Measurements from ENCODE around the gene RGS21.
"Not testable (repeated sequence)": the region's sequence is repeated elsewhere in the genome, so short reads cannot be mapped to it uniquely, and the experiment has no call there.

Gene RGS21, protein sequence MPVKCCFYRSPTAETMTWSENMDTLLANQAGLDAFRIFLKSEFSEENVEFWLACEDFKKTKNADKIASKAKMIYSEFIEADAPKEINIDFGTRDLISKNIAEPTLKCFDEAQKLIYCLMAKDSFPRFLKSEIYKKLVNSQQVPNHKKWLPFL

DNA sequence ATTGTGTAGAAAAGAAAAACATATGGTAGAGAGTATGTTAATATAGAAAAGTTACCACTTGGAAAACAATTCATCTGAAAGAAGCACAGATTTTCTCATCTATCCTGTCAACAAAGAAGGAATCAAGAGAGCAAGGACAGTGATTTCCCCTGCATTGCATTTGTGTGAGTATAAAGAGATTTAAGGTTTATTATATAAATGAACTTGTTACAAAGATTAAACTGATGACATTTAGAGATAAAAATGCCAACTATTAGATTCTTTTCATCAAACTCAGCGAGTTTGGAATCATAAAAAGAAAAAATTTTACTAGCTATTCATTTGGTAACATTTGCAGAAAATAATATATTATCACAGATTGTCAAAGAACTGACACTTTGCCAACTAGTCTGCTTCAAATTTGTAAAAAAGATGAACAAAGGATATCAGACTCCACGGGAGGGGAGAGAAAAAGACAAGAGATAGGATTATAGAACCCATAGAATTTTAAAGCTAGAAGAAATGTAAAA is at the start of gene RGS21:
RGS21 (plus strand) TSS at position 51 of the 509 bp plus-strand sequence. CDS start 26,045 bp downstream, outside the sequence.
- no peak for DNase-seq

DNA sequence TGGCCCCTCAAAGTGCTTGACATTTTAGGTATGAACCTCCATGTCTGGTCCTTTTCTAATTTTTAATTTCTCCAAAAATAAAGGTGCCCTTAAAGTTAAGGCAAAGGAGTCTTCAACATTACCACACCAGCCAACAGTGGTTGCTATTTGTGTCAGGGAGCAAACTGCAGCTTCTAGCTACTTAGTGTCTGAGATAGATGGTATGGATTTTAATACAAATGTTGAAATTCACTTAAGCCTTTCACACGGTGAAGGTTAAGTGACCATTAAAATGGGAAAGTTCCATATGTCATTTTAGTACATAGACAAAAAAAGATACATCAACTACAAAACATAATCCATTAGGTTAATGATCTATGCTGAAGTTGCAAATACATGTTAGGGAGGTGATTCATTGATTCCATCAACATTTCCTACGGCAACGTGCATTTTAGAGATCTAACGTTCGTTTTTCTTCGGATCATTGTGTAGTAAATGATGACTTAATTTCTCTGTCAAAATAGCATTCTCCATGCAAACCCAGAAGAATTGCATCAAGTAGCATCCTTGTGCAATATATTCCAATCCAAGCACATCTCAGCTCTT is 48.2 kb upstream of the RGS21 start:
- no peak for DNase-seq

DNA sequence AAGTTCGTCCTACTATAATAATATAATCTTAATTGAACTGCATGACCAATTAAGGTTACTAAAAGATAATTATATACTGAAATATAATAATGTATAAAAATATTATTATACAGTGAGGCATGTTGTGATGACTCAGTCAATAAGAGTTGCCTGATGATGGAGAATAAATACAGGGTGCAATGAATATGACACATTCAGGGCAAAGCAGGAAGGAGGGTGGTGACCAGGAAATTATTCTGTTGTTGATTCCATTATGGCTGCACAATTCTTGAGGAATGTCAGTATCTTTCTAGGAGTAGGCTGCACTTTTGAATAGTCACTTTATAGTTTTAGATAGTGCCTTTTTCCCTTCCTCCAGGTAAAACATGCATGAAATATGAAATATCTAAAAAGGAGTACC is 46.4 kb upstream of the RGS21 start:
- no peak for DNase-seq

GRCh38 chr1:192272732-192273131 is 44.1 kb upstream of the RGS21 start:
- no peak for DNase-seq

DNA sequence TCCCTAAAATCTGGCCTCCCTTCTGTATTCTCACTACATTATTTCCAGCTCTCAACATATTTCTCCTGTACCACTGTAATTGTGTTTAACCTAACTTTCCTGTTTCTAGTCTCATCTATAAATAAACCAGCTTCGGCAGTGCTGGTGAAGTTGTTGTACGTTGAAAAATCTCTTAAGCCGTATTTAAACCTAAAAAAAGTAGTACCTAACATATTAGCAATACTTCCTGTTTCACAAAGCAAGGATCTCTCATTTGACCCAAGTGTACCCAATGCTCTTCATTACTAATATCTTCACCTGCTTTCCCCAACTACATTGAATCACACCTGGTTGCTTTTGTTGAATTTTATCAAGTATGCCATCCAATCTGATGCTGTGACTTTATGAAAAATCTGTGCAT is 42.2 kb upstream of the RGS21 start:
- no peak for DNase-seq

DNA sequence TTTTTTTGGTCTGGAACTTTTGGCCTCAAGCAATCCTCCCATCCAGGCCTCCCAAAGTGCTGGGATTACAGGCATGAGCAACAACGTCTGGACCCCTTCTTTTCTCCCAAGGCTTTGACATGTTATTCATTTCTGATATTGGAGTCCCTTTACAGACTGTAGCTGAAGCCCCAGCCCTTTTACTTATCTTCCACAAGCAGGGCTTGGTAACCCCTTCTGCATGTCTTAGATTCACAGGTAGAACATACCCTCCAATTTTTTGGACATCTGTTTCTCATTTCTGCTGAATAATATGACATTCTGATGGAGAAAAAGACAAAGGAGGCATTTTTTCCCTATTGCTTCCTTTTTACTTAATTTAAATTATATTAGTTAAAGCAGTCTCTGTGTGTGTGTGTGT is 39.2 kb upstream of the RGS21 start:
- no peak for DNase-seq

DNA sequence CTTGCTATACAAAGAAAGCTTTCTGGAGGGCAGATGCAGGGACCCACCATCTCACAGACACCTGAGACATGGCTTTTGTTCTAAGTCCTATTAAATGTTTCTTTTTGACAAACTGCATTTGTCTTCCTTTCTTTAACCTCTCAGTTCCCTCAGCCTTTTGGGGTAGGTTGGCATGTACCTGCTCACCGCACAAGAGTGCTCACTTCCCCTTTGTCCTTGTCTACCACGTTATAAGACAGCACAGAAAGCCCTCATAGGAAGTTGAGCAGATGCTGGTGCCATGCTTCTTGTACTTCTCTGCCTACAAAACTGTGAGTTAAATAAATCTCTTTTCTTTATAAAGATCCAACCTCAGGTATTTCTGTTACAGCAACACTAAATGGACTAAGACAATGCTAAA is 31.9 kb upstream of the RGS21 start:
- DNase-seq = no peak

- DNase-seq = no peak
These were observed 13.8 kb upstream of the RGS21 start for GRCh38 chr1:192303029-192303428.

GRCh38 chr1:192308314-192308713 is 8.5 kb upstream of the RGS21 start:
- not testable (repeated sequence) for DNase-seq

DNA sequence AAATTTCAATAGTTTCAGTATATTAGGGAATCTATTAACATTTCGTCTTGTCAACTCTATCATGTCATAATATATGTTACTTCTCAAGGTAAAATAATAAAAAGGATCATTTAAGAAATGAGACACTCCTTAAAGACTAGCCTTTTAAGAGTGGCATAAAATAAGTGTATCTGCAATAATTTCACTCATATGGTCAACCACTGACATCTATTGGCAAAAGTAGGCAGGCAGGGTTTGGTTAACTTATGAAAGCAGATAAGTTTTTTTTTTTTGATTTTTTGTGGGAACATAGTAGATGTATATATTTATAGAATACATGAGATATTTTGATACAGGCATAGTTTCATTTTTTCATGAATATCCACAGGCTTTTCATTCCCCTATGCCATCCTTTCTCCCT is 5.5 kb upstream of the RGS21 start:
- DNase-seq = no peak

DNA sequence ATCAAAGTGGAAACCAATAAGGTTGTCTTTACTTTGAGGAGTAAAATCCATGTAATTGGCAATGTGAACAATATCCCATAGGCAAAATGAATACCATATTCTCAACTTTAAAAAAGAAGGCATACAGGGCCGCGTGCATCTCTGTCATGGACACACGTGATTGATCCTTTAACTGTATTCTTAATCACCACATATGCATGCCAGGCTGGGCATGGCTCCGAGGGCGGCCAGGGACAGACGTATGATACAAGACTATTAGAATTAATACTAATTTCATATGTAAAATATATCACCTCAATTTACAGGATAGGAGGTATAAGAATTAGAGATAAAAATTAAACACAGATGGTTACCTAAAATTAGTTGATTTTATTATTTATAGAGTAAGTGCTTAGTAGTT is 11.2 kb downstream of the RGS21 start:
- DNase-seq = no peak

GRCh38 chr1:192342842-192343241 is 26.1 kb downstream of the RGS21 start:
- no peak for DNase-seq

DNA sequence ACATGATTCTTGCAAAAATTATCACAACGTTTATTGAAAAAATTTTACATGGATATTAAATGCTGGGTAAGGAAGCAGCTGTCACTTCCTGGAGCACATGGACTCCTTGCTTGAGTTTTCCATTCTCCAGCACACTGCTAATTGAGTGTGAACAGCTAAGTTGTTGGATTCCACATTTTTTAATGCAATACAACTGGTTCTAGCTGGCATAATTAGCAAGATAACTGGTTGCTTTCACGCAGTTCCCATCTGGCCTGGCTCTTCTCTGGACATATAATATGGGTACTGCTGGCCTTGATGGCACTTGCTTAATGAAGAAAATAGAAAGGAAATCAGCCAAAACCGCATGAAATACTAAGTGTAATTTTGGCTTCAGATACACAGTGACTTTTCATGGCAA is 26.6 kb downstream of the RGS21 start:
- DNase-seq = no peak

DNA sequence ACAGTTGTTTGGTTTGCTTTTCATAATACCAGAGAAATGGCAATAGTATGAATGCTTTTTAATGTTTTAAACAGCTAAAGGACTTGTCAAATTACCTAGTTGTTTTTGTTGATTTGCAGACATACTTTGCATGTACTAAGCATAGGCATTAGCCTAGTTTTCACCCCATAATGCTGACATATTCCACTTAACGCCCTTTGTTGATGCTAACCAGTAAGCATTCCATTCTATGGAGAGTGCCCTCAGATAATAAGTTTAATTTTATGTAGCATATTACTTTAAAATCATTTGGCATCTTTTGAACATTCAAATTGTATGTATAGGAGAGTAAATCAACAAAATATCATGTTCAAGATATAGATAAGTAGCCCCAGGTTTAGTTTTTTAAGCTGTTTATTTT is 32.5 kb downstream of the RGS21 start:
- DNase-seq = no peak

GRCh38 chr1:192350356-192350755 is 33.6 kb downstream of the RGS21 start:
- DNase-seq = no peak

GRCh38 chr1:192351550-192351949 is 34.8 kb downstream of the RGS21 start:
- DNase-seq = no peak

- no peak for DNase-seq
These were observed 41.1 kb downstream of the RGS21 start for GRCh38 chr1:192357924-192358323.

DNA sequence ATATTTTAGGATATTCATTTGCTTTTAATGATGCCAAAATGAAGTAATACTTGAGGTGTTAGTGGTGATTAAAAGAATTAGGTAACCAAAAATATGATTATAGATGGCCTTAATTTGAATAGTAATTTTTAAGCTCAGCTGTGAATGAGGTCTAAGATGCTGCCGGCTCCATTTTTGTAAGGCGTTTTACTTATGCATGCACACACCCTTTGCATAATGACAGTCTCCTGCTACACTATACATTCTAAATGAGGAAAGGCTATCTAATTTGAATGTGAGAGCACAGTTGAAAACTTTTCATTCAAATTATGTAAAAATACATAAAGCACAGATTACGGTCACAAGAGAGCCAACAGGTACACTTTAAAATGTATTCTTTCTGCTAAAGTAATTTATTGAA is 41.6 kb downstream of the RGS21 start:
- DNase-seq = no peak

- DNase-seq = no peak
These were observed 42.0 kb downstream of the RGS21 start for GRCh38 chr1:192358822-192359221.

DNA sequence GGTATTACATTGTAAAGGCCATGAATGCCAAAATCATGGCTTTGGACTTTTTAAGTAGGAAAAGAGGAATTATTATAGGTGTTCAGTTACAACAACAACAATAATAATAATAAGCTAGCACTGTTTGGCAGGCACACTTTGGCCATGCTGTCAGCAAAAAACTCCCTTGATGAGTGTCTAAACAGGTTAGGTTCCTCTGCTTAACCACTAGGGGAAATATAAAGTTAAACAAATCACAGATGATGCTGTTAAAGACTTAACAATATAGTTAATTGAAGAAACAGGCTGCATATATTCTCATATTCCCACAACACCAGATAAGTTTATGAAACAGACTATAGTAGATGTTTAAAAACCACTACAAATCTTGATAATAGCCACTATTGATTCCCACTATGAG is 46.4 kb downstream of the RGS21 start:
- DNase-seq = no peak

DNA sequence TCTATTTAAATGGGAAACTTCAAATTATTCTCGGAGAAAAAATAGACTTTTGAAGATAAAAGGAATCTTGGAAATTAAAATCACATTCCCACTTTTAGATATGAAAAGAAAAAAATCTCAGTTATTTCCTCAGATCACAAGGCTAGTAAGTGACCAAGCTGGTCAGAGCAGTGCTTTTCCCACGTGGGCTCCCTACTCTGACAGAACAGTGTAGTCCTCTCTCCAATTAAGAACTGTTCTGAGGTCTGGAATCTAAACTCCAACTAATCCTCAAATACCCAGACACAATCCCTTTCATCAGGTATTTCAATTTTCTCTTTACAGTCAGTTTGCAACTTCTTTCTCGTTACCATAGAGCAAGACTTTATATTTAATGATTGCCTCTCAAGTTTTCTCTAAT is 50.6 kb downstream of the RGS21 start:
- DNase-seq = no peak

GRCh38 chr1:192375306-192375705 is 58.5 kb downstream of the RGS21 start:
- DNase-seq = no peak

DNA sequence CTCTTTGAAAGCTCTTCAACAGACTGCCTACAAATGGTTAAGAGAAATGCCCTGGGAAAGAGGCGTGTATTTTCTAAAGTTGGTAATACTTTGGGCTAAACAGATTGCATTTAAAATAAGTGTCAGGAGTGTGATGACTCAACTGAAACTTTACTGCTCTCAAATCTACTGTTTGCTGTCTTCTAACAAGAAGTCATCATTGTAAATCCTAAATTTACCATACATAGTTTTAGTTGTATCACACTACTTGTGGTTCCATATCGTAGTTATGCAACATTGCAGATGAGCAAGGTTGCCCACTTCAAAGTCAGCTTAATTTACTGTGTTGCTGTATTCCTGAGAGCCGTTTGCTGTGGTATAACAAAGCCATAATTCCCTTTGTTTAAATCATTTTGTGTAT is 59.6 kb downstream of the RGS21 start:
- DNase-seq = no peak

GRCh38 chr1:192378276-192378675 is 61.5 kb downstream of the RGS21 start:
- no peak for DNase-seq

- no peak for DNase-seq
These were observed 62.1 kb downstream of the RGS21 start for GRCh38 chr1:192378878-192379277.
